ENCODE measurements around the gene SV2C. TPM values are rescaled to one million over a fixed set of nuclear protein-coding genes. Genes with fewer than 3 reads are reported as not detected.

Gene SV2C
- total and polyA plus RNA-seq, 4 donors = under 0.01 to 0.04 (median 0.03) TPM; not detected in 1

- Histone ChIP-seq H3K27me3 (ENCODE audit: control insufficient read depth in 4 of 4, insufficient read depth in 4 of 4, low read length in 3 of 4) (peaks cover 0 to 2% (median 0%) of the 10 kb centered on the region in 4 donors), H3K4me1 (ENCODE audit: control insufficient read depth in 4 of 4, insufficient read depth in 4 of 4, low read length in 3 of 4) (no peaks in the 10 kb centered on the region), H3K9ac (ENCODE audit: low read depth in 1 of 2, low read length in 2 of 2) (no peak overlapping the region), H3K4me3 (ENCODE audit: low read depth in 1 of 3, low read length in 3 of 3) (no peak overlapping the region), H3K27ac (ENCODE audit: low read depth in 1 of 2, low read length in 2 of 2) (no peak overlapping the region), H3K36me3 (ENCODE audit: control insufficient read depth in 4 of 4, insufficient read depth in 3 of 4, low read depth in 1 of 4, low read length in 3 of 4) (no peaks in the 10 kb centered on the region), H3K9me3 (ENCODE audit: control insufficient read depth in 4 of 4, low read length in 3 of 4) (no peaks in the 10 kb centered on the region)
- DNase-seq (ENCODE audit: low spot score) = no peak
- WGBS = 78% methylated on average over 5 of the region's 5 CpGs
- TF ChIP-seq SP1 (IDR thresholded peaks at IDR 0.05) (no peak), GABPA (IDR thresholded peaks at IDR 0.05 in 1 of 2, conservative IDR thresholded peaks at IDR 0.05 in 1 of 2) (no peak), RAD21 (IDR thresholded peaks at IDR 0.05) (no peak), HNF4G (IDR thresholded peaks at IDR 0.05) (no peak), FOXA1 (IDR thresholded peaks at IDR 0.05) (no peak), NR2F2 (IDR thresholded peaks at IDR 0.05) (no peak), ZBTB33 (IDR thresholded peaks at IDR 0.05) (no peak), JUND (IDR thresholded peaks at IDR 0.05) (no peak), EGR1 (IDR thresholded peaks at IDR 0.05; ENCODE audit: low read depth in 2 of 2) (no peak), TAF1 (conservative IDR thresholded peaks at IDR 0.05) (no peak), REST (IDR thresholded peaks at IDR 0.05) (no peak), HNF4A (conservative IDR thresholded peaks at IDR 0.05) (no peak), RXRA (IDR thresholded peaks at IDR 0.05) (no peak), FOXA2 (IDR thresholded peaks at IDR 0.05) (no peak), MAX (IDR thresholded peaks at IDR 0.05) (no peak), YY1 (IDR thresholded peaks at IDR 0.05) (no peak), CTCF (IDR thresholded peaks at IDR 0.05; ENCODE audit: low read depth, low read length, missing input control) (no peak)
Observed at GRCh38 chr5:76202182-76202581, 119.0 kb downstream of the SV2C start.

- H3K9me3 ChIP-seq (ENCODE audit: control insufficient read depth in 4 of 4, low read length in 3 of 4) = no peaks in the 10 kb centered on the region
- H3K27me3 ChIP-seq (ENCODE audit: control insufficient read depth in 4 of 4, insufficient read depth in 4 of 4, low read length in 3 of 4) = peaks cover 0 to 2% (median 0%) of the 10 kb centered on the region in 4 donors
- no peak overlapping the region for H3K4me3 ChIP-seq (ENCODE audit: low read depth in 1 of 3, low read length in 3 of 3)
- 79% methylated on average over 1 of the region's 1 CpG for WGBS
- no peaks in the 10 kb centered on the region for H3K4me1 ChIP-seq (ENCODE audit: control insufficient read depth in 4 of 4, insufficient read depth in 4 of 4, low read length in 3 of 4)
- H3K9ac ChIP-seq (ENCODE audit: low read depth in 1 of 2, low read length in 2 of 2) = no peak overlapping the region
- DNase-seq (ENCODE audit: low spot score) = no peak
- H3K27ac ChIP-seq (ENCODE audit: low read depth in 1 of 2, low read length in 2 of 2) = no peak overlapping the region
- no peaks in the 10 kb centered on the region for H3K36me3 ChIP-seq (ENCODE audit: control insufficient read depth in 4 of 4, insufficient read depth in 3 of 4, low read depth in 1 of 4, low read length in 3 of 4)
- TF ChIP-seq ZBTB33 (IDR thresholded peaks at IDR 0.05) = no peak
- no peak for TF ChIP-seq YY1 (IDR thresholded peaks at IDR 0.05)
- TF ChIP-seq RXRA (IDR thresholded peaks at IDR 0.05) = no peak
- TF ChIP-seq CTCF (IDR thresholded peaks at IDR 0.05; ENCODE audit: low read depth, low read length, missing input control) = no peak
- no peak for TF ChIP-seq ATF3 (IDR thresholded peaks at IDR 0.05)
- no peak for TF ChIP-seq HNF4A (conservative IDR thresholded peaks at IDR 0.05)
Observed at GRCh38 chr5:76204191-76204590, 121.0 kb downstream of the SV2C start.

All from liver (tissue), 9 donors.